Skin of body (tissue), 2 donors: ENCODE data around the gene NINJ1. TPM values are rescaled to one million over a fixed set of nuclear protein-coding genes. Genes with fewer than 3 reads are reported as not detected.
"Not testable (repeated sequence)": the region's sequence is repeated elsewhere in the genome, so short reads cannot be mapped to it uniquely, and the experiment has no call there.

ENCODE experiments used
- DNase-seq: peaks from one replicate; lab custom pipeline; 2025; lab: John Stamatoyannopoulos, UW
- total RNA-seq: library from RNA; depleted of rRNA; stranded (reverse); fragments of >200 nt; gene quantifications from one replicate; pipeline ENCODE4 v1.2.3, GENCODE V29; 2014

NINJ1 gene
- total RNA-seq, 1 donor from 2014 or later: 19.6 TPM

DNA sequence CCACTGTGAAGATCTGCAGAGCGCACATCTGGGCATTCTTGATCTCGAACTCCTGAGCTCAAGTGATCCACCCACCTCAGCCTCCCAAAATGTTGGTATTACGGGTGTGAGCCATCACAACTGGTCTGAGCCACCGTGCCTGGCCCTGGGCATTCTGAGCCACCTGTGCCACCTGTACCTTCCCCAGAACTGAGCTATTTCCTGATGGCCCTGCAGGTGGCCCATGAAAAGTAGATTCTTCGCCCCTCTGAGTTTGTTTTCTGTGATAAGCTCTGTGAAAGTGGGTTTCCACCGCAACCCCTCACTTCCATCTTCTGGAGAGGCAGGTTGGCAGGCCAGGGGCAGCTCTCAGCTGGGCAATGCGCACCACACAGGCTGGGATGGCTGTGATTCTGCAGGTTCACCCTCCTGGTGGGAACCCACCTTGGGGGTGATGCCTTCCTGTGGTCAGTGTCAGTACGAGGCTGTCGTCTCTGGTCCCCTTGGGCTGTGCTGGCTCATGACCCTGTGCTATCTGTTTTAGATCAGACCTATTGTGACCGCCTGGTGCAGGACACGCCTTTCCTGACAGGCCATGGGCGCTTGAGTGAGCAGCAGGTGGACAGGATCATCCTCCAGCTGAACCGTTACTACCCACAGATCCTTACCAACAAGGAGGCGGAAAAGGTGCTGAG lies 26.8 kb downstream of the NINJ1 start:
- DNase-seq: no peak

GRCh38 chr9:93105620-93106019 lies 28.4 kb downstream of the NINJ1 start:
- DNase-seq: no peak

DNA sequence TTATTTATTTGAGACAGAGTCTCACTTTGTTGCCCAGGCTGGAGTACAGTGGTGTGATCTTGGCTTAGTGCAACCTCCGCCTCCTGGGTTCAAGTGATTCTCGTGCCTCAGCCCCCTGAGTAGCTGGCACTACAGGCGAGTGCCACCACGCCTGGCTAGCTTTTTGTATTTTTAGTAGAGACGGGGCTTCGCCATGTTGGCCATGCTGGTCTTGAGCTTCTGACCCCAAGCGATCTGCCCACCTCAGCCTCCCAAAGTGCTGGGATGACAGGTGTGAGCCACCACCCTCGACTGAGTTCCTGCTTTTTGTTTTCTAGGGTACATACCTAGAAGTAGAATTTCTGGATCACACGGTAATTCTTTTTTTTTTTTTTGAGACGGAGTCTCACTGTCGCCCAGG lies 33.0 kb downstream of the NINJ1 start:
- not testable (repeated sequence) for DNase-seq

DNA sequence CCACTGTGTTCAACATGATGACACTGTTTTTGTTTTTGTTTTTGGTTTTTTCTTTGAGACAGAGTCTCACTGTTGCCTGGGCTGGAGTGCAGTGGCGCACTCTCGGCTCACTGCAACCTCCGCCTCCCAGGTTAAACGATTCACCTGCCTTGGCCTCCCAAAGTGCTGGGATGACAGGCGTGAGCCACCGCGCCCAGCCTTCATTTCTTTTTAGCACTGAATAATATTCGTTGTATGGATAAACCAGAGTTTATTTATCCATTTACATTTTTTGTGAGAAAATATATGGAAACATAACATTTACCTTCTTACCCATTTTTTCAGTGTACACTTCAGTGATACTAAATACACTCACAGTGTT lies 33.8 kb downstream of the NINJ1 start:
- DNase-seq: no peak

GRCh38 chr9:93099551-93100275 lies 34.3 kb downstream of the NINJ1 start:
- DNase-seq: no peak

- peak; percentile 18 for DNase-seq
Measured at GRCh38 chr9:93098236-93098946, 35.7 kb downstream of the NINJ1 start.

- no peak for DNase-seq
Measured at GRCh38 chr9:93097511-93098201, 36.4 kb downstream of the NINJ1 start.

DNA sequence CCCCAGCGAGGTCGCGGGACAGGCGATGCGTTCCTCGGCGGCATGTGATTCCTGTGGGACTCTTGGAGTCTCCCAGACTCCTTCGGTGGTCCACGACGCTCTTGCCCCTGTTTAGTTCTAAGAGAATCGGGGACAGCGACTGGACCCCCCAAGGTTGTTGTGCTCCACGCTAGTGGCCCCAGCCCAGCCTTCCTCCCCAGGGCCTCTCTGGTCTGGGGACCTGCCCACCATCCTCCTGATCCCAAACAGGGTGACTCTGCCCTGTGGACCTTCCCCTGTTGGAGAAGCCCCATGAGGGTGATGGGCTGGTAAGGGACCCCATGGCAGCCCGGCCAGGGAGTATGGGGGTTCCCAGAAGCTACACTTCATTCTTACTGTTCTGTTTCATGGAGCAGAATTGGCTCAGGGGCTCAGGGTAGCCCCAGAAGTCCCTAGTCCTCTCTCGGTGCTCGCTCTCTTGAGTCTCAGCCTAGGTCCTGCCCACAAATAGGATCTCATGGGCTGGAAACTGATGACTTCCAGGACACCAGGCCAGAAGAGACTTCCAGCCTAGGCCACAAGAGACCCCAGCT lies 37.2 kb downstream of the NINJ1 start:
- DNase-seq: no peak

- DNase-seq: peak; percentile 50
Measured at GRCh38 chr9:93096131-93096802, 37.8 kb downstream of the NINJ1 start, which contains the start of gene CARD19. CARD19 (plus strand) TSS chr9:93096217; CDS start chr9:93096346, 129 bp downstream.

- DNase-seq: peak; percentile 99
Measured at GRCh38 chr9:93095205-93096130, 38.6 kb downstream of the NINJ1 start.

- DNase-seq: peak; percentile 57
Measured at GRCh38 chr9:93094658-93095204, 39.3 kb downstream of the NINJ1 start.

DNA sequence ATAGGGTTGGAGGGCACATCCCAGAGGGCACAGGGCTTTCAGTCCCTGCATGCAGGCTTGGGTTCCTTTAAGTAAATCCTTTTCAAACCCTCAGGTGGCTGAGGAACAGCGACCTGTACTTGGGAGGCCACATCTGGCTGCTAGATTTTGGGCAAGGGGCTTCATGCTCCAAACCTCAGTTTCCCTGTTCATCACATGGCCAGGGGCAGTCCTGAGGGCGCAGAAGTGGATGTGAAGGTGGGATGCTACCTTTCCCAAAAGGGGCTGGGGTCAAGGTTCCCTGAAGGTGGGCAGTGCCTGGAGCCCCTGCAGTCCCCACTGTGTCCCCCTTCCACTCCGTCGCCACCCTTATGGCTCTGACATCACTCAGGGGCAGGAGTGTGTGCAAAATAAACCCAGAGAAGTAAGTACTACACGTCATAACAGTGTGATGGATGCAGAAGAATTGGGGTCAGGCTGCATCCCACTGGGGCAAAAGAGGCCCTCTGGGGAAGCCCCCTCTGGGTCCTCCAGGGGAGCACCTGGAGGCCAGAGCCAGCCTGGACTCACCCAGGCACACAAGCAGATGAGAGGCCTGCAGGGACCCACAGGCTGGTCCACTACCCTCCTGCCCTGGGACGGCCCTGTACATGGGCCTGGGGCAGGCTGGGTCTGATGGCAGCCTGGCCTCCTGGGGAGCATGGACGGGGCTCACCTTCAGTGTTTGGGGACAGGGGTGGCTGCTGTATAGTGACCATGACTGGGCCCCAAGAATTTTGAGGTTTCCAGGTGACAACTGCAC lies 40.0 kb downstream of the NINJ1 start:
- DNase-seq: no peak

- DNase-seq: peak; percentile 42
Measured at GRCh38 chr9:93093127-93093876, 40.7 kb downstream of the NINJ1 start.

DNA sequence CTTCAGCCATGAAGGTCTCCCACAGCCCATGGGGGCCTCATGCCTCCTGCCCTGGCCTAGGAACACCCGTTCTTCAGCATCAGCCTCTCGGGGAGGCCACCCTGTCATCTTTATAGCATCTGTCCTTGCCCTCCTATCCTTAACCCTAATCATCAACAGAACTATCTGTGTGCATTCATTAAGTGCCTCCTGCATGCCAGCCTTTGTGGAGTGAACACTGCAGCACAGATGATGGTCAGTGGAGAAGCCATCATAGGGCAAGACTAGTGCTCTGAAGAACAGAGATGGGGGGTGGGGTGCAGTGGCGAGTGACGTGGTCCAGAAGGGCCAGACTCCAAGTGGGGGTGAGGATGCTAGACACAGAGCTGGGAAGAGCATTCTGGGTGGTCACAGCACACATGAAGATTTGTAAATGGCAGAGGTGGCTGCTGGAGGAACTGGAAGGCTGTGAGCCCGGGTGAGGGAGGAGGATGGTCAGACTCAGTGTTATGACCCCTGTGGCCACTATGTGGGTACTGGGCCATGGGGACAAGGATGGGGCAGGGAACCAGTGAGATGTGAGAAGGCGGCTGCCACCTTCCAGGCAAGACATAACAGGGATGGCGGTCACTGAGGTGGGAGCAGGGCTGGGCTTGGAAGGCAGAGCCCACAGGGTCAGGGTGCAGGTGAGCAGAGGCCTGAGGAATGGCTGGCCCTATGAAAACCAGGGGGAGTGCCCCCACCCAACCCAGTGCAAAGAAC lies 41.6 kb downstream of the NINJ1 start:
- no peak for DNase-seq

DNA sequence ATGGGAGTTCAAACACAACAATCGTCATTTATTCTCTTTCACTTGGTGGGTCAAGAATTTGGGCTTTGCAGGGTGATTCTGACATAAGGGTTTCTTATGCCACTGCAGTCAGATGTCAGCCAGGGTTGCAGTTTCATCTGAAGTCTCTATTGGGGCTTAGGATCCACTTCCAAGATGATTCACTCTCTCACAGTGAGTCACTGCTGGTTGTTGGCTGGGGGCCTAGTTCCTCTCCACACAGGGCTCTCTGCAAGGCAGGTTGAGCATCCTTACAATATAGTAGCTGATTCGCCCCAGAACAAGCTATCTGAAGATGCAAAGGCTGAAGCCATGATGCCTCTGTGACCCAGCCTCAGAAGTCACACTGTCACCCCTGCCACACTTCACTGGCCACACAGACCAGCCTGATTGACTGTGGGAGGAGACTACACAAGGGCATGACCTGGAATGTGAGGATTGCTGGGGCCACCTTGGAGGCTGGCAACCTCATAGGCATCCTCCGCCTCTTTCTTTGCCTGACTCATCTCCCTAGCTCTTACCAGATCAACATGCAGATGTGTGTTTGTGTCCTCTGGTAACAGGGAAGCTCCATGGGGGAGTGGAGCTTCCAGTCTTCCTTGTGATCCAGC lies 42.5 kb downstream of the NINJ1 start:
- no peak for DNase-seq

- DNase-seq: no peak
Measured at GRCh38 chr9:93091056-93091452, 43.0 kb downstream of the NINJ1 start.
